ENCODE data around the gene STEEP1. TPM values are rescaled to one million over a fixed set of nuclear protein-coding genes. Genes with fewer than 3 reads are reported as not detected.

The STEEP1 gene
- 23.8 and 28.5 TPM in 2 replicates for total RNA-seq

DNA sequence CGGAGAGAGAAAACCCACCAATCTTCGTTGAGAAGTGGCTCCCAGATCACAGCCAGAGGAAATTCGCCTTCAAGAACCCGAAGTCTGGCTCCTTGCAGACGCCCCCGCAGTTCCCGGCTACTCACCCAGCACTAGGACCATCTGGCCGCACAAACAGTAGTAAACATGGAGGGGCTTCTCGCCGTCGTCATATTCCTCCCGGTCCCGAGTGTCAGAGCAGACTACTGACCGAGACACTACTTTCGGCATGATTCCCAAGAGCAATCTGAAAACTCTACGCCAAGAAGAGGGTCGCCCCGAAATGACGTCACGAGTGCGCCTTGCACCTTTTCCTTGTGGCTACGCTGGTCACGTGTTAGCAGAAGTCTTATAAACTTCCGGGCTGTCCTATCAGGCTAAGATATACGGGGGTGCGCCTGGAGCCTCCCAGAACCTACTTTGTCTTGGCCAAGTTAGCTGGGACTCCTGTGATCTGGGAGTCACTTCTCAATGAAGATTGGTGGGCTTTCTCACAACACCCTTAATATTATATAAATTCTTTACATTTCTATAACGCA lies at the start of gene STEEP1:
Gene STEEP1, minus strand, starts transcription at position 303 of the 557 bp plus-strand sequence. Its CDS starts 54 bp downstream, at position 249.

DNA sequence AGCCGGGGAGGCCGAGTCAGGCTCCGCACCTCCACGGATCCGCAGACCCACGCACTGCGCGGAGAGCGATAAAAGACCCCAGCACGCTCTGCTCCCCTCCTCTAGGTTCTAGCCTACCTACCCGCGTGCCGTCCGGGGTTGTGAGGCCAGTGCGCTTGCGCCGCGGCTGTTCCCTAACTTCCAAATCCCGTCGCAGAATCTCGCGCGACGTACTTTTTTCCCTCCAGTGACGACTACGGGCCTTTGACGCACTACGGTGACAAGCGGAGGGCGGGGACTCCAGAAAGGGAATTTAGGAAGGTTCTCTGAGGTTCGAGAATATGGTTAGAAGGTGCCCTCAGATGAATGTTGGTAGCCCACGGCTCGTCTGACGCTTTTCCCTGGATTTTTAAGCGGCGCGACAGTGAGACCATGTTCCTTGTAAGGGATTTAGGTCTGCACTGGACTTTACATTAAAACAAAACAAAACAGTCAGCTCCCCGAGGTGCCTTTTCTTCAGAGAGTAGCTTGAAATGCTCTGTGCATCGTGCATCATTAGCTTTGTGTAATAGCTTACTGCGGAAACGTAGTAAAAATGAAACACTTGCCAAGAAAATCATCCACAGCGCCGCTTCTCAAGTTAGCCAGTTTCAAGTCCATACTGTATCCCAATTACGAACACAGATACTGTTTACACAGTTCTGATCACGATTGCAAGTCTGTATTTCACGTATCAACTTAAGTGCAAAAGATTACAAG lies 41.2 kb upstream of the STEEP1 start, which contains the start of gene NKRF:
Gene NKRF, minus strand, starts transcription at position 145 of the 738 bp plus-strand sequence.

GRCh38 chrX:119574394-119575266 lies 9.4 kb upstream of the STEEP1 start, which contains the start of gene UBE2A:
Gene UBE2A, plus strand, starts transcription at chrX:119574563. Its CDS starts 149 bp downstream, at chrX:119574712.

Other genes with a start within 250 kb of the STEEP1 start
- gene SLC25A43, start 166.1 kb downstream of the STEEP1 start, total RNA-seq: 16.0 and 20.5 TPM in 2 replicates
- 293 and 307 TPM in 2 replicates for gene SLC25A5, start 97.0 kb downstream of the STEEP1 start, total RNA-seq
- 27.4 and 39.6 TPM in 2 replicates for gene UBE2A, start 9.2 kb upstream of the STEEP1 start, total RNA-seq
- gene NKRF, start 41.0 kb upstream of the STEEP1 start, total RNA-seq: 8.2 and 8.9 TPM in 2 replicates
- 22.2 and 22.3 TPM in 2 replicates for gene SEPTIN6, start 127.8 kb upstream of the STEEP1 start, total RNA-seq
- not detected in 2 replicates for gene SOWAHD, start 193.2 kb upstream of the STEEP1 start, total RNA-seq
- 1,848 and 2,607 TPM in 2 replicates for gene RPL39, start 226.2 kb upstream of the STEEP1 start, total RNA-seq

All from vein endothelial cell (primary cell).